ENCODE measurements around the gene DCAF10. TPM values are rescaled to one million over a fixed set of nuclear protein-coding genes. Genes with fewer than 3 reads are reported as not detected.
"Not testable (repeated sequence)": the region's sequence is repeated elsewhere in the genome, so short reads cannot be mapped to it uniquely, and the experiment has no call there.

DCAF10 gene
- total RNA-seq, 1 donor from 2014 or later = 17.8 TPM

DNA sequence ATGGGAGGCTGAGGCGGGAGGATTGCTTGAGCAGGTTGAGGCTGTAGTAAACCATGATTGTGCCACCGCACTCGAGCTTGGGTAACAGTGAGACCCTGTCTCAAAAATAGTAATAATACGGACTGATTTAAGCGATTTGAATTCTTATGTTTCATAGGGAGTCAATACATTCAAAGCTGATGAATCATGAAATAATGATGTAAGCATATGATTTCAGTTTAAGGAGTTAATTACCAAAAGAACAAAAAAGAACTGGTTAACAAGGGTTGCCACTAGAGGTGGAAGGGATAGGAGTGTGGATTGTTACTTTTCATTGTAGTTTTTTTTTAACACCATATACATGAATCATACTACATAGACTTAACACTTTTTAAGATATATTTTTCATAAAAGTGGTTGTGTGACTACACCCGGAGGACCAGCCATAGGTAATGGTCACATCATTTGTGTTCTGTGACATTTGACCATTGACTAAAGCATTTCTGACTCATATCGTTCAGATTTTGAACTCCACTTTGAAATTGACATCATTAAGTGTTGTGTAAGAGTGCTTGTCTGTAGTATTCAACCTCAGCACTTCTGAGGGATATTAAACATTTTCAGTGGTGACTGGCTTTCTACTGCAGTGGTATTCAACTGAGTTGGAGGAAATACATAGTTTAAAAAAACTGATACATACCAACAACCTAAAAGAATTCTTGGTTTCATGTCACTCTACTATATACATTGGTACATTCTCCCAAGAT, 40.0 kb upstream of the DCAF10 start:
- TF ChIP-seq, protein P1, sequence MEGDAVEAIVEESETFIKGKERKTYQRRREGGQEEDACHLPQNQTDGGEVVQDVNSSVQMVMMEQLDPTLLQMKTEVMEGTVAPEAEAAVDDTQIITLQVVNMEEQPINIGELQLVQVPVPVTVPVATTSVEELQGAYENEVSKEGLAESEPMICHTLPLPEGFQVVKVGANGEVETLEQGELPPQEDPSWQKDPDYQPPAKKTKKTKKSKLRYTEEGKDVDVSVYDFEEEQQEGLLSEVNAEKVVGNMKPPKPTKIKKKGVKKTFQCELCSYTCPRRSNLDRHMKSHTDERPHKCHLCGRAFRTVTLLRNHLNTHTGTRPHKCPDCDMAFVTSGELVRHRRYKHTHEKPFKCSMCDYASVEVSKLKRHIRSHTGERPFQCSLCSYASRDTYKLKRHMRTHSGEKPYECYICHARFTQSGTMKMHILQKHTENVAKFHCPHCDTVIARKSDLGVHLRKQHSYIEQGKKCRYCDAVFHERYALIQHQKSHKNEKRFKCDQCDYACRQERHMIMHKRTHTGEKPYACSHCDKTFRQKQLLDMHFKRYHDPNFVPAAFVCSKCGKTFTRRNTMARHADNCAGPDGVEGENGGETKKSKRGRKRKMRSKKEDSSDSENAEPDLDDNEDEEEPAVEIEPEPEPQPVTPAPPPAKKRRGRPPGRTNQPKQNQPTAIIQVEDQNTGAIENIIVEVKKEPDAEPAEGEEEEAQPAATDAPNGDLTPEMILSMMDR (conservative IDR thresholded peaks at IDR 0.05; ENCODE audit: low read depth, low read length) = no peak
- peak; percentile 50 for DNase-seq (ENCODE audit: low read depth)
- no peak overlapping the region for H3K4me3 ChIP-seq (ENCODE audit: low read depth, low read length)

DNA sequence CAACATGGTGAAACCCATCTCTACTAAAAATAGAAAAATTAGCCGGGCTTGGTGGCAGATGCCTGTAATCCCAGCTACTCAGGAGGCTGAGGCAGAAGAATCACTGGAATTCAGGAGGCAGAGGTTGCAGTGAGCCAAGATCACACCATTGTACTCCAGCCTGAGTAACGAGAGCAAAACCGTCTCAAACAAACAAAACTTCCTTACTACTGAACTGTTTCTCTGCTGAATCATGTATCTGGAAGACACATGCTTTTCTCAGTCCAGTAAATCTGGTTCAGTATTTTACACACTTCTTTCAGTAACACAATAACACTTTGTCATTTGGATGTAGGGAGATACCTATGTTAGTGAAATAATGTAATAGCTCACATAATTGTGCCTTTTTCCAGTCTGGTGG, 39.1 kb upstream of the DCAF10 start:
- TF ChIP-seq, protein P1 (conservative IDR thresholded peaks at IDR 0.05; ENCODE audit: low read depth, low read length) = no peak
- no peak overlapping the region for H3K4me3 ChIP-seq (ENCODE audit: low read depth, low read length)
- peak; percentile 37 for DNase-seq (ENCODE audit: low read depth)

DNA sequence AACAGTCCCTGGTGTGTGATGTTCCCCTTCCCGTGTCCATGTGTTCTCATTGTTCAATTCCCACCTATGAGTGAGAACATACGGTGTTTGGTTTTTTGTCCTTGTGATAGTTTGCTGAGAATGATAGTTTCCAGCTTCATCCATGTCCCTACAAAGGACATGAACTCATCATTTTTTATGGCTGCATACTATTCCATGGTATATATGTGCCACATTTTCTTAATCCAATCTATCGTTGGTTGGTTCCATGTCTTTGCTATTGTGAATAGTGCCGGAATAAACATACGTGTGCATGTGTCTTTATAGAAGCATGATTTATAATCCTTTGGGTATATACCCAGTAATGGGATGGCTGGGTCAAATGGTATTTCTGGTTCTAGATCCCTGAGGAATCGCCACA, 35.3 kb upstream of the DCAF10 start:
- not testable (repeated sequence) for H3K4me3 ChIP-seq (ENCODE audit: low read depth, low read length)

DNA sequence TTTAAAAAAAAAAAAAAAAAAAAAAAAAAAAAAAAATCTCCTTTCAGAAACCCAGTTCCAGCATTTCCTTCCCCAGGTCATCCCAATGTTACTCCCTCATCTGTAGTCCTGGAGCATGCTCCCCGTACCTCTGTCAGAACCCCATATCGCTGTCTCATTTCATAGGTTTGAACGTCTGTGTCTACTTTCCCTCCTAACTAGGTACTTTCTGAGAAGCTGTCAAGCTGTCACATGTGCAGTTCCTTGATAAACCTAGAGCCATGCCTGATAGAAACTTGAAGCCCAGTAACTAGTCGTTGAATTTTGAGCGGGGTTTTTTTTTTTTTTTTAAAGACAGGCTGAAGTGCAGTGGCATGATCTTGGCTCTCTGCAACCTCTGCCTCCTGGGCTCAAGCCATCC, 31.3 kb upstream of the DCAF10 start:
- no peak for DNase-seq (ENCODE audit: low read depth)
- TF ChIP-seq, protein P1 (conservative IDR thresholded peaks at IDR 0.05; ENCODE audit: low read depth, low read length) = no peak
- H3K4me3 ChIP-seq (ENCODE audit: low read depth, low read length) = no peak overlapping the region

More for the DNA sequence above, 35.3 kb upstream of the DCAF10 start:
- not testable (repeated sequence) for DNase-seq (ENCODE audit: low read depth)

DNA sequence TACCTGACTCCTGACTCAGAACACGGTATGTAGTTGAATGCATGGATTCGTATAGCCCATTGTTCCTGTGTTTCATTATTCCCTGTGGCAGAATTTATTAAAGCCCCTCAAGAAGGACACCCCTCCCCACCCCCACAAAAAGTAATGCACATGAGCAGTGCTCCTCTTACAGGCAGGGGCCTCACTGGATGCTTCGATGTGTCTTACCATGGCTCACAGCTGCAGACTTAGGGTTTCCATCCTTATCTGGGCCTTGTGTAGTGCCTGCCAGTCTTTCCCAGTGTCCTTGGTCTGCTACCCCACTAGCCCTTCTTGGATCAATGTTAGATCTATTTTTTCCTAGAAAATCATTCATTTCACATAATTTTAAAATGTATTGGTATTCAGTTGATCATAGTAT, 30.6 kb upstream of the DCAF10 start:
- H3K4me3 ChIP-seq (ENCODE audit: low read depth, low read length) = no peak overlapping the region
- DNase-seq (ENCODE audit: low read depth) = no peak
- TF ChIP-seq, protein P1 (conservative IDR thresholded peaks at IDR 0.05; ENCODE audit: low read depth, low read length) = no peak

DNA sequence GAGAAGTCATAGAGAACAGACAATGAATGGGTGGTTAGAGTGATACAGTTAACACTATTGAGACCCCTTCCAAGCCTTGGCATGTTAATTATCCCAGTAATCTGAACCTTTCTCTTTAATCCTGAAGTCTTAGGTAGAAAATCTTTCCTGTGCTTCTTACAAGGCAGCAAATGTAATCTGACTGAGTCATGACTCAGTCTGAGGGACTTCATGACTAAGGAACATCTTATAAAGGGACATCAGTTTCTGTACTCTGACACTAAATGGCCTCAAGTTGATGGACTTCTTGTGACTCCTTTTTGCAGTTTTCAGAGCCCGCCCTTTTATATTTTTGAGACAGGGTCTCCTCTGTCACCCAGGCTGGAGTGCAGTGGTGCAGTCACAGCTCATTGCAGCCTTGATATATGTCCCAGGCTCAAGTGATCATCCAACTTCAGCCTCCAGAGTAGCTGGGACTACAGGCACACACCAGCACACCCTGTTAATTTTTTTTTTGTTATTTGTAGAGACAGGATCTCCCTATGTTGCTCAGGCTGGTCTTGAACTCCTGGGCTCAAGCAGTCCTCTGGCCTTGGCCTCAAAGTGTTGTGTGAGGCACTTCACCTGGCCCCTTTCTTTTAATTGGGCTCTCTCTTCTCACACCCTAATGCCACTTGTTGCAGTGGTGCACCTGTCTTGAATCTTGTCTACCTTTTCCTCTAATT, 25.2 kb upstream of the DCAF10 start:
- DNase-seq (ENCODE audit: low read depth) = no peak
- no peak overlapping the region for H3K4me3 ChIP-seq (ENCODE audit: low read depth, low read length)
- TF ChIP-seq, protein P1 (conservative IDR thresholded peaks at IDR 0.05; ENCODE audit: low read depth, low read length) = no peak

DNA sequence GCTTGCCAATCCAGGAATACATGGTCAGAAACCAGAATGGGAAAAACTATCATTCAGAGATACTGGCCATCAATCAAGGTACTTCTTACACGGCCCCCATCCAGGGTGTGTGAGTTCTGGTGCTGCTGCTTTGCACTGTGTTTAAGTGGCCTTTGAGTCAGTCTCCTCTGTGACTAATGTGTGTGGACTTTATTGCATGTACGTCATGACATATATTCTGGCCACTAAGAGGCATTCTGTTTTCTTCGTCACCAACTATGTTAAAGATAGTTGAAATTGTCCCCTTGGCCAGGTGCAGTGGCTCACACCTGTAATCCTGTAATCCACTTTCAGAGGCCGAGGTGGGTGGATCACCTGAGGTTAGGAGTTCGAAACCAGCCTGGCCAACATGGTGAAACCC, 24.3 kb upstream of the DCAF10 start:
- TF ChIP-seq, protein P1 (conservative IDR thresholded peaks at IDR 0.05; ENCODE audit: low read depth, low read length) = no peak
- no peak for DNase-seq (ENCODE audit: low read depth)
- H3K4me3 ChIP-seq (ENCODE audit: low read depth, low read length) = no peak overlapping the region

All from epithelial cell of proximal tubule (primary cell).